ENCODE measurements around the gene CAMK2D. TPM values are rescaled to one million over a fixed set of nuclear protein-coding genes. Genes with fewer than 3 reads are reported as not detected.
"Not testable (repeated sequence)": the region's sequence is repeated elsewhere in the genome, so short reads cannot be mapped to it uniquely, and the experiment has no call there.

CAMK2D gene
- total RNA-seq, 1 experiment from 2014 or later = 21.5 TPM

DNA sequence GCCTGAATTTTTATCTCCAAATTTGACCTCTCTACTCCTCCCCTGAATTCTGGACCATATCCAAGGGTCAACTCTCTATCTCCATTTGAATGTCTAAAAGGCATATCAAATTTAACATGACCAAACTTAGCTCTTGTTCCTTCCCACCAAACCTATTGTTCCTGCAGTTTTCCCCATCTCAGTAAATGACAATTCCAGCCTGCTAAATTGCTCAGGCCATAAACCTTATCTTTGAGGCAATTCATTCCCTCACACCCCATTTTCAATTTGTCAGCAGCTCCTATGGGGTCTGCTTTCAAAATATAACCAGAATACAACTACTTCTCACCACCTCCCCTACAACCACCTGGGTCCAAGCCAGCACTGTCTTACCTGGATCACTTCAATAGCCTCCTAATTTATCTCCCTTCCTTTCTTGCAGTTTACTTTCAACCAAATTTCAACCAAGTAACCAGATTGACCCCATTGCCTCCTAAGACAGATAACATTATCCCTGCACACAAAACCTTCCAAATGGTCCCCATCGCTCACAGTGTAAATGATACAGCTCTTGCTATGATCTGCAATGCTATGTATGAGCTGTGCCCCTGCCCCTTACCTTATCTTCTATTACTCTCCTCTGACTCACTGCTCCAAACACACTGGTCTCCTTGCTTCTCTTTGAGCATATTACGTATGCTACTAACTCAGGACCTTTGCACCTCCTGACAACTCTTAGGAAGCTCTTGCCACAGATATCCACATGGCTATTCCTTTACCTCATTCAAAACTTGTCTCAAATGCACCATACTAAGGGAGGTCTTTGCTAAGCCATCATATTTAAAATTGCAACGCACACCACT, 66.0 kb downstream of the CAMK2D start:
- Histone ChIP-seq H3K27me3 (ENCODE audit: control insufficient read depth, insufficient read depth, low read length) (no peaks in the 10 kb centered on the region), H3K36me3 (replicated peaks; ENCODE audit: control insufficient read depth, insufficient read depth, low read length) (no peaks in the 10 kb centered on the region), H3K4me3 (ENCODE audit: insufficient read depth, low read depth, low read length) (no peak overlapping the region)
- DNase-seq = no peak

DNA sequence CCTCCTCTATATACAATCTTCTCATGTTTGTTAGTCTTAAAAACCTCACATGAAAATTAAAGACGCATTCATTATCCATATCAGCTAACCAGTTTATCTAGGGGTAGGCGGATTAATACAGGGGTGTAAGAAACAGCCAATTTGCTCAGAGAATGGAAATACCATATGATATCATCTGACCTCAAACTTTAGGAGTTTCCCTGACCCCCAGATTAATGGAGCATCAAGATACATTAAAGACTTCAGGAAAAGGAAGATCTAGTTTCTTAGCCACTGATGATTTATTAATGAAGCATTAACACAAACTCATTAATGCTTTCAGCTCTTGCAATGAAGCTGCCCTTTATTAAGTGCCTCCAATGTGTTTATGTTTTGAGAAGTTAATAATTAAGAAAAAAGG, 67.5 kb downstream of the CAMK2D start:
- H3K36me3 ChIP-seq (replicated peaks; ENCODE audit: control insufficient read depth, insufficient read depth, low read length) = no peaks in the 10 kb centered on the region
- H3K27me3 ChIP-seq (ENCODE audit: control insufficient read depth, insufficient read depth, low read length) = no peaks in the 10 kb centered on the region
- H3K4me3 ChIP-seq (ENCODE audit: insufficient read depth, low read depth, low read length) = no peak overlapping the region
- DNase-seq = no peak

DNA sequence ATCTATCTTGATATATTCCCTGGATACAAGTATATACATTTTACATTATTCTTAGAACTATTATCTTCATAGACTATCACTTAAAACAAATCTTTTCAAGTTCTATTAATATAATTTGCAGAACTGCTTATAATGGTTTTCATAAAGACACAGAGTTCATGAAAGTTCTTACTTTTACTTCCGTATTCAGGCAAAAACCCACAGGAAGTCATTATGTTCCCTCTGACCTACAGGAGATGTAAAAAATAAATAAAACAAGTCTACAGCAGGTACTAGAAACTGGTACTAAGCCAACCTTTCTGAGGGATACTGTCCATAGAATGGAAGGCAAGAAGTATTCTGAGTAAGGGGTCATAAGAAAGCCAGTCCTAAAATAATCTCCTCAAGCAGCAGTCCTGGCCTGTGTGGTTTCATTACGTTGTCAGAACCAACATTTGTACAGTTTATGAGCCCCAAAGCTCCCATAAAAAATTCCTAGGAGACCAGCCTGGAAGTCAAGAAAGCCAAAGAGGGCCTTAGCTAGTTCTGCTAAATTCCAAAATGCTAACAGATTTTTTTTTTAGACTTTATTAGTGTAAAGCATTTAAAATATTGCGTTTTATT, 68.6 kb downstream of the CAMK2D start:
- H3K4me3 ChIP-seq (ENCODE audit: insufficient read depth, low read depth, low read length) = no peak overlapping the region
- no peaks in the 10 kb centered on the region for H3K36me3 ChIP-seq (replicated peaks; ENCODE audit: control insufficient read depth, insufficient read depth, low read length)
- no peaks in the 10 kb centered on the region for H3K27me3 ChIP-seq (ENCODE audit: control insufficient read depth, insufficient read depth, low read length)
- DNase-seq = no peak

DNA sequence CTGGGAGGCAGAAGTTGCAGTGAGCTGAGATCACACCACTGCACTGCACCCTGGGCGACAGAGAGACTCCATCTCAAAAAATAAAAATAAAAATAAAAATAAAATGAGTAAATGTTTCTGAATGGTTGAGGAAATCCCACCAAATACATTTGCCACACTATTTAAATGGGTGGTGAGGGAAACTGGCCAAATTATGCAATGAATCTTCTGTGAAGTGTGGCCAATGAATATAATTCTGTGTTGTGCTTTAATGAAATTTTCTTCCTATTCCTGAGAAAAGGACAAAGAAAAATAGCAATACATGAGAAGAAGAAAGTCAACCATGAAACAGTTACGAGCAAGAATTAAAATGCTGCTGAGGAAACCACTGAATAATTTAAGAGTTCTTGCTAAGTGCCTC, 69.9 kb downstream of the CAMK2D start:
- DNase-seq = no peak
- H3K4me3 ChIP-seq (ENCODE audit: insufficient read depth, low read depth, low read length) = no peak overlapping the region
- H3K36me3 ChIP-seq (replicated peaks; ENCODE audit: control insufficient read depth, insufficient read depth, low read length) = no peaks in the 10 kb centered on the region
- no peaks in the 10 kb centered on the region for H3K27me3 ChIP-seq (ENCODE audit: control insufficient read depth, insufficient read depth, low read length)

DNA sequence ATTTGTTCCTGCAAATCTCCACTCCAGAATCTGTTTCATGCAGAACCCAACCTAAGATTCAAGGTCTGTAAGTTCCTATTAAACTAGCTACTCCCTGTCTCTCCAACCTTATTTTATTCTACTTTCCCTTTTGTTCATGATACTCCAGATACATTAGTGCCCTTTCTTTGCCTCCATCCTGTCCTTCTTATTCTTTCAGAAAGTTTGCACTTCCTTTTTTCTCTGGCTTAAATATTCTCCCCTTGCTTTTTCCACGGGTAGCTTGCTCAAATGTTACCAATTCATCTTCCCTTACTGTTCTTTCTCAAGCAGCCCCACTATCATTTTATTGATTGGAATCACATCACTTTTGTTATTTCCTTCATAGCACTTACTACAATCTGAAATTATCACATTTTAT, 72.1 kb downstream of the CAMK2D start:
- Histone ChIP-seq H3K4me3 (ENCODE audit: insufficient read depth, low read depth, low read length) (no peak overlapping the region), H3K36me3 (replicated peaks; ENCODE audit: control insufficient read depth, insufficient read depth, low read length) (no peaks in the 10 kb centered on the region)
- no peak for DNase-seq

DNA sequence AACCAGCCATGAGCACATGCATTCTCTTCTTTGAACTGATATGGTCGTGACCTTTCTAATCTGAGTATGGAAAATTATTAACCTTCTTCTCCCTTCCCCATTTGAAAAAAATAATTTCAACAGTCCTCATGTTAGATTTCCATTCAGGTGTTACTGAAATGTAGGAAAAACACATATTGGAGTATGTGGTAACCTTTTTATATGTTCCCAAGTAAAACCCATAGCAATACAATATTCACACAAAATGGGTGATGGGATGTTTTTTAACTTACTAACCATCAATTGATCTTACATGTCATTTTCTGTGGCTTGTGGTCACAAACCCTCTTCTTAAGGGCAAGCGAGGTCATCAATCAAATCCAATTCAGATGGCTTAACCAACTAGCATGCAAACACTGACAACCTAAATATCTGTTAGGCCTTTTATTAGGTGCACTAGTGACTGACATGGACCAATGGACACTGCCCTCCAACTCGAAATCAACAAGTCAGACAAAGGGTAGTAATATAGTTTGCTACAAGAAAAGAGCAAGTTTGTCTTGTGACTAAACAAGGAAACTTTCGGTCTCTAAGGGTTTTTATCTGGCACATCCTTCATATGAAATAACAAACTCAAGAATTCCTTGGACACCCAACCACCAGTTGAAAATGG, 74.3 kb downstream of the CAMK2D start:
- Histone ChIP-seq H3K27me3 (ENCODE audit: control insufficient read depth, insufficient read depth, low read length) (no peaks in the 10 kb centered on the region), H3K36me3 (replicated peaks; ENCODE audit: control insufficient read depth, insufficient read depth, low read length) (no peaks in the 10 kb centered on the region), H3K4me3 (ENCODE audit: insufficient read depth, low read depth, low read length) (no peak overlapping the region)
- no peak for DNase-seq

More for the DNA sequence above, 72.1 kb downstream of the CAMK2D start:
- no peaks in the 10 kb centered on the region for H3K27me3 ChIP-seq (ENCODE audit: control insufficient read depth, insufficient read depth, low read length)

DNA sequence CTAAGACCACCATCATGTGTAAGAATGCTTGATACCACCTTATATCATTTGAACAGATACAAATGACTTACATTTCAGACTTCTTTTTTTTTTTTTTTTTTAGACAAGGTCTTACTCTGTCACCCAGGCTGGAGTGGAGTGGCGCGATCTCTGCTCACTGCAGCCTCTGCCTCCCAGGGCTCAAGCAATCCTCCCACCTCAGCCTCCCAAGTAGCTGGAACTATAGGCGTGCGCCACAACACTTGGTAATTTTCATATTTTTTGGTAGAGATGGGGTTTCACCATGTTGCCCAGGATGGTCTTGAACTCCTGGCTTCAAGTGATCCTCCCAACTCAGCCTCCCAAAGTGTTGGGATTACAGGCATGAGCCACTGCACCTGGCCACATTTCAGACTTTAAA, 76.4 kb downstream of the CAMK2D start:
- not testable (repeated sequence) for H3K4me3 ChIP-seq (ENCODE audit: insufficient read depth, low read depth, low read length); DNase-seq; H3K36me3 ChIP-seq (replicated peaks; ENCODE audit: control insufficient read depth, insufficient read depth, low read length); H3K27me3 ChIP-seq (ENCODE audit: control insufficient read depth, insufficient read depth, low read length)

DNA sequence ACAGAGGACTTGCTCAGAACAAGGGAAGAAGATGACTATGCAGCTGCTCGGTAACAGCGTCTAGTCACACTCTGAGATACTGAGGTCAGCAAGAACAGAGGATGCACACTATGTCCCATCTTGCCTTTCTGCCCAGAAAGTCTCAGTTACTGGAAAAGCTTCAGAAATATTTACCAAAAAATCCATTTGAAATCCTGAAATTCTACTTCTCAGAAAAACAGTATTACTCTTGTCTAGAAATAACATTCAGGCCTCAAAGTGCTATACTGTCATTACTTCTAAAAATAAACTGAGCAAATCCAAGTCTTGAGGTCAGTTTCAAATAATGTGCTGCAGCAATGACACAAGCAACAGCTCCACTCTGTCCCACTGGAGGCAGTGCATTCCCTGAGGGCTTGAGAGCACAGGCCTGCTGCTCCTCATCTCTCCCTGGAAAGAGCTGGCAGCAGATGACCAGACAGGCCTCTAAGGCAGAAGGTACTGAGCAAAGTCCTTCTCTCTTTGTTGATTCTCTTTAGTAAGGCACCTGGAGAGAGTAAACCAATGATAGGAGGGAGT, 76.9 kb downstream of the CAMK2D start:
- H3K36me3 ChIP-seq (replicated peaks; ENCODE audit: control insufficient read depth, insufficient read depth, low read length) = no peaks in the 10 kb centered on the region
- peak; percentile 5 for DNase-seq

DNA sequence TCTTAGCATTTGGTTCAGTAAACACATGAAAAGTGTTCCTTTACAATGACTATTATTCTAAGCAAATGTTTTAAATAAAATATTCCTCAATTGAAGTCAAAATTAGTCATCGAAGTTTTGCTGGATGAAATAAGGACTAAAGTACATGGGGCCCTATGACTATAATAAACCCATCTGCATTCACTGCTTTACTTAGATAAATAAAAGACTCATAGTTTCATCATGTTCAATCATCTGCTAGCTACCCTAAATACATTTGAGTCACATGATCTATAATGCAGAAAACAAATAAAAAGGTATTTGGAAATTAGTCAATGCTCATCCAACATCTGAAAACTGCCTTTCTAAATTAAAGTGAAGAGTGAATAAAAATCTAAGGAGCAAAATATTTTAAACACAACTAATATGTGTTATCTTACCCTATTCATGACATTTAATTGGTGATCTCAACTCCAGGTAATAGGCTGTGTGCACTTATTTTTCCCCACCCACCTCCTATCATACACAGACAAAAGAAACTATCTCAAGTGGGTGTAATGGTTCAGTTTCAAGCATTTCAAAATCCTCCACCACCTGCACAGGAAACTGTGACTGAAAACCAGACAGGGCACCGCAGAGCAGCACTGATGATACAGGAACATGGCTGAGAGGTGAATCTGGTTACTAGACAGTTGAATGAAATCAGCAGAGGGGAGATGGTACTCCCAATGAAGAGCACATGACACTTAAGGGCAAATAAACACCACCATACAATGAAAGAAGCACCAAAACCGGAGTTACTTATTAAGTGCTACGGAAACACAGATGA, 78.6 kb downstream of the CAMK2D start:
- Histone ChIP-seq H3K27me3 (ENCODE audit: control insufficient read depth, insufficient read depth, low read length) (no peaks in the 10 kb centered on the region), H3K36me3 (replicated peaks; ENCODE audit: control insufficient read depth, insufficient read depth, low read length) (no peaks in the 10 kb centered on the region), H3K4me3 (ENCODE audit: insufficient read depth, low read depth, low read length) (no peak overlapping the region)
- DNase-seq = no peak

More for the DNA sequence above, 76.9 kb downstream of the CAMK2D start:
- Histone ChIP-seq H3K4me3 (ENCODE audit: insufficient read depth, low read depth, low read length) (no peak overlapping the region), H3K27me3 (ENCODE audit: control insufficient read depth, insufficient read depth, low read length) (no peaks in the 10 kb centered on the region)

DNA sequence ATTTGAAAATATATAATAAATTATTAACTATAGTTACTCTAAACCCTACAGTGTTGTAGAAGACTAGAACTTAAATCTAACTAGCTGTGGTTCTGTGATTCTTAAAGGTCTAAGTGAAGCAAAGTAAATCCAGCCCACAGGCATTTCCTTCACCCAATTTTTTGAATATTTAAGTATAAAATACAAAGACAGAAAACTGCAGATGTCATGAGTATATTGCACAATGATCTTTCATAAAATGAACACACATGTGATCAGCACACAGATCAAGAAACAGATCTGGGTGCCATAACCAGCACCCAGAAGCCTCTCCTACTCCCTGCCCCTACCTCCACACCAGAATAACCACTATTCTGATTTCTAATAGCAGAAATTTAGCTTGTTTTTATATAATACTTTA, 82.9 kb downstream of the CAMK2D start:
- H3K4me3 ChIP-seq (ENCODE audit: insufficient read depth, low read depth, low read length) = no peak overlapping the region
- DNase-seq = no peak
- no peaks in the 10 kb centered on the region for H3K27me3 ChIP-seq (ENCODE audit: control insufficient read depth, insufficient read depth, low read length)
- H3K36me3 ChIP-seq (replicated peaks; ENCODE audit: control insufficient read depth, insufficient read depth, low read length) = no peaks in the 10 kb centered on the region

DNA sequence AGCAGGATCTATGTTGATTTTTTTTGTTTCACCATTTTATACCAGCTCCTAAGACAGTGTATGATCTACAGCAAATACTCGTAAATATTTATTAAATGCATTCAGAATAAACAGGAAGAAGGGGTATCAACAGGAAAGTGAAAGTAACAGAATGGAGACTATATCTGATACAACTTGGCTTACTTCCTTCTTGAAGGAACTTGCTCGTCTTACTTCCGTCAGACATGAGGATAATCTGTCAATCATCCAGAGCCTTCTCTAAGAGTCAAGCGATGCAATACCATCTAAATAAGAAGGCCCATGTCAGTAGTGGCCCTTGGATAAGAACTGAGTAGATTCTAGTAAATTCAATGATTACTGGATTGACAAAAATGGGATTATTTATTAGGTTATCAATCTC, 84.2 kb downstream of the CAMK2D start:
- H3K27me3 ChIP-seq (ENCODE audit: control insufficient read depth, insufficient read depth, low read length) = no peaks in the 10 kb centered on the region
- no peaks in the 10 kb centered on the region for H3K36me3 ChIP-seq (replicated peaks; ENCODE audit: control insufficient read depth, insufficient read depth, low read length)
- no peak overlapping the region for H3K4me3 ChIP-seq (ENCODE audit: insufficient read depth, low read depth, low read length)
- no peak for DNase-seq

DNA sequence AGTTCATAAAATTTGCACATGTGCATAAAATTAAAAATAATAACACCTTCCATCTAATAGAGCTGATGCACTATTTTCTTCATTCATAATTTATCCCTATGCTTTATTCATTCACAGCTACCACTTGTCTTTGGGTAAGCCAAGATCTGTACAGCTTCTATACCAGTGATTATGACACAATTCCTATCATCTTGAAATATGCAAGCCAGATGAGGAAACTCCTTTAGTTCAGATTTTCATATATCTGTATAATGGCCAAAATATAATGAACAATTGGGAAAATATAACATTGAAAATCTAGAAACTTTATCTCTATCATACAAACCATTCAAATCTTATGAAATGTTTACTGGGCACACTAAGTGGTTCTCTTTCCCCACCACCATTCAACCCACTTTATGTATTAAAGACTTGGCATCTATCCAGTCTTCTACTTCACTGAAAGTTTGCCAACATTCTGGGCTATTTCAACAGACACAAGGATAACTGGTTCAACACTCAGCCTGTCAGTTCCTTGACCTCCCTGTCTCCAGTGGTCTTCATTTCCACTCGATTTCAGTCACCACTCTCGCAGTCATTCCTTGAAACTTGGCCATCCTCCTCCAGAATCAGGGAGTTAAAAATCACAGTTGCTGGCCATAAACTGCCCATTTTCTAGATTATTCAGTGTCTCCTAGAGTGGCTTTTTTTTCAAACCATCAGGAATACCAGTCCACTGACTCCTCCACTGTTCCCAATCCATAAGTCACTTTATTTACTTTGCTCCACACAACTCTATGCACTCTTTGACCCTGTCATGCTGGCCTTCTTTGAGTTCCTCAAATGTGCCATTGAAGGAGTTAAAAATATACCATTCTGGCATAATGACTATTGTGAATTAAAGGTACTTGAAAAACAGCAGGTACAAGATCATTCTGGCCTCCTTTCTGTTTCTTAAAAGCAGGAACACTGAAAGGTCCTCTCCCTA, 85.5 kb downstream of the CAMK2D start:
- no peak for DNase-seq

DNA sequence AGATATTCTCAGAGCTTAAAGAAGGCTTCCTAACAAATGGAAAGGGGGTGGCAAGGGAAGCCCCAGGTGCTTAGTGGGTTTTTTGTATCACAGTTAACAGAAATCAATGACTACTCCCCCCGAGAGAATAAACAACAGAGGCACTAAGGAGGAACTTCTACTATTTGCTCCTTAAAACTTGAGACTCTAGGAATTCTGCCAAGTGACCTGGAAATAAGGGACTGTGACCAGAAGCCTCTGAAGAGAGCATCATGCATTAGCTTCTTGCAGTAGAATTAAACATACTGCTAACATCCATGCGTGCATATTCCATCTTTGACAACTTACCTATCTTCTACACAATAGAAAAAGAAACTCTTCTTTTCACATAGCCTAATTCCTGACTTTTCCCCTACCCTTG, 86.8 kb downstream of the CAMK2D start:
- Histone ChIP-seq H3K27me3 (ENCODE audit: control insufficient read depth, insufficient read depth, low read length) (no peaks in the 10 kb centered on the region), H3K4me3 (ENCODE audit: insufficient read depth, low read depth, low read length) (no peak overlapping the region), H3K36me3 (replicated peaks; ENCODE audit: control insufficient read depth, insufficient read depth, low read length) (no peaks in the 10 kb centered on the region)
- no peak for DNase-seq

More for the DNA sequence above, 85.5 kb downstream of the CAMK2D start:
- H3K27me3 ChIP-seq (ENCODE audit: control insufficient read depth, insufficient read depth, low read length) = no peaks in the 10 kb centered on the region
- no peak overlapping the region for H3K4me3 ChIP-seq (ENCODE audit: insufficient read depth, low read depth, low read length)
- no peaks in the 10 kb centered on the region for H3K36me3 ChIP-seq (replicated peaks; ENCODE audit: control insufficient read depth, insufficient read depth, low read length)
